NCI-H460 (cell line): ENCODE data around the gene RNF146. TPM values are rescaled to one million over a fixed set of nuclear protein-coding genes. Genes with fewer than 3 reads are reported as not detected.
"Not testable (repeated sequence)": the region's sequence is repeated elsewhere in the genome, so short reads cannot be mapped to it uniquely, and the experiment has no call there.

Experiments
- DNase-seq: peaks from one replicate; pipeline ENCODE4 v3.0.0-alpha.2; 2016; ENCODE audit warnings: low read depth; ENCODE audit errors: extremely low read depth
- polyA plus RNA-seq: library from polyadenylated mRNA; depleted of rRNA; stranded (reverse); fragments of >200 nt; gene quantifications from 2 replicates; pipeline ENCODE4 v1.2.3, GENCODE V29; 2014; cell fraction: nucleus; rRNA removed
- total RNA-seq: library from RNA; depleted of rRNA; stranded (reverse); fragments of >200 nt; shearing (Covaris generic); gene quantifications from 2 replicates; pipeline ENCODE4 v1.2.3, GENCODE V29; 2014; rRNA removed

RNF146 gene
- 20.8 and 21.2 TPM in 2 replicates for total RNA-seq
- 26.9 and 39.0 TPM in 2 replicates for polyA plus RNA-seq

- peak; percentile 60 for DNase-seq
Measured at GRCh38 chr6:127266178-127266891, at the start of gene RNF146. Gene RNF146, plus strand, starts transcription at chr6:127266864. Its CDS starts 13,475 bp downstream, at chr6:127280339.

- no peak for DNase-seq
Measured at GRCh38 chr6:127219869-127220268, 46.8 kb upstream of the RNF146 start.

- DNase-seq: no peak
Measured at GRCh38 chr6:127221201-127221600, 45.5 kb upstream of the RNF146 start.

- no peak for DNase-seq
Measured at GRCh38 chr6:127222418-127222817, 44.2 kb upstream of the RNF146 start.

GRCh38 chr6:127225497-127225896, 41.2 kb upstream of the RNF146 start:
- DNase-seq: no peak

- not testable (repeated sequence) for DNase-seq
Measured at GRCh38 chr6:127233819-127234218, 32.8 kb upstream of the RNF146 start.

- no peak for DNase-seq
Measured at GRCh38 chr6:127243501-127243900, 23.2 kb upstream of the RNF146 start.

GRCh38 chr6:127247114-127248096, 19.3 kb upstream of the RNF146 start:
- DNase-seq: no peak

- DNase-seq: no peak
Measured at GRCh38 chr6:127249621-127250020, 17.0 kb upstream of the RNF146 start.

GRCh38 chr6:127255286-127255685, 11.4 kb upstream of the RNF146 start:
- no peak for DNase-seq

- DNase-seq: no peak
Measured at GRCh38 chr6:127262896-127263295, 3.8 kb upstream of the RNF146 start.

- no peak for DNase-seq
Measured at GRCh38 chr6:127263481-127263880, 3.2 kb upstream of the RNF146 start.

GRCh38 chr6:127266892-127267645, 405 bp downstream of the RNF146 start:
- peak; percentile 18 for DNase-seq

- DNase-seq: no peak
Measured at GRCh38 chr6:127267646-127268625, 1.3 kb downstream of the RNF146 start.

- no peak for DNase-seq
Measured at GRCh38 chr6:127272576-127272975, 5.9 kb downstream of the RNF146 start.

GRCh38 chr6:127273499-127273898, 6.8 kb downstream of the RNF146 start:
- no peak for DNase-seq

GRCh38 chr6:127276331-127276730, 9.7 kb downstream of the RNF146 start:
- DNase-seq: no peak

- DNase-seq: no peak
Measured at GRCh38 chr6:127277878-127278843, 11.5 kb downstream of the RNF146 start.
